ENCODE data around the gene DUSP2. TPM values are rescaled to one million over a fixed set of nuclear protein-coding genes. Genes with fewer than 3 reads are reported as not detected.

DUSP2 gene, protein sequence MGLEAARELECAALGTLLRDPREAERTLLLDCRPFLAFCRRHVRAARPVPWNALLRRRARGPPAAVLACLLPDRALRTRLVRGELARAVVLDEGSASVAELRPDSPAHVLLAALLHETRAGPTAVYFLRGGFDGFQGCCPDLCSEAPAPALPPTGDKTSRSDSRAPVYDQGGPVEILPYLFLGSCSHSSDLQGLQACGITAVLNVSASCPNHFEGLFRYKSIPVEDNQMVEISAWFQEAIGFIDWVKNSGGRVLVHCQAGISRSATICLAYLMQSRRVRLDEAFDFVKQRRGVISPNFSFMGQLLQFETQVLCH
- 2.6 TPM for total RNA-seq

- peak; percentile 79 for DNase-seq (ENCODE audit: low spot score)
These were observed at the start of gene DUSP2 for GRCh38 chr2:96145036-96145847. Gene DUSP2 (minus strand): TSS chr2:96145440. CDS start chr2:96145354, 86 bp downstream.

- no peak for DNase-seq (ENCODE audit: low spot score)
These were observed 46.9 kb upstream of the DUSP2 start for GRCh38 chr2:96191937-96192670.

GRCh38 chr2:96188821-96189526, 43.7 kb upstream of the DUSP2 start:
- DNase-seq (ENCODE audit: low spot score) = no peak

DNA sequence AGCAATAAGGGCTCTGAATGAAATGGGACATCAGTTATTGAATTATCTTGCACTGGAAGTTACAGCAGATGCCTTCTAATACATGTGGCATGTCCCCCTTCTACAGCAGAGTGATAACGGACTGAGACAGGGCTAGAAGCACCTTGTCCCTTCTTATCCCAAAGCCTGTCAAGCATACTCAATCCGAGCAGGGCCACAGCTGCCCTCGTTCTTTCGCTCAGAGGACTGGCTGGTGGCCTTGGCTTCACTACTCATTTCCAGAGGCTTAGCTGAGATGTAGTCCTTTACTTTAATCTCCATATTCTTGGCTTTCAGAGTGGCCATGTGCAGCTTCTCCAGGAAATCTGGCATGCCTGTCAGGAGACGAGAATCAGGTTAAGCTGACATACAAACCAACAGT, 41.3 kb upstream of the DUSP2 start:
- no peak for DNase-seq (ENCODE audit: low spot score)

DNA sequence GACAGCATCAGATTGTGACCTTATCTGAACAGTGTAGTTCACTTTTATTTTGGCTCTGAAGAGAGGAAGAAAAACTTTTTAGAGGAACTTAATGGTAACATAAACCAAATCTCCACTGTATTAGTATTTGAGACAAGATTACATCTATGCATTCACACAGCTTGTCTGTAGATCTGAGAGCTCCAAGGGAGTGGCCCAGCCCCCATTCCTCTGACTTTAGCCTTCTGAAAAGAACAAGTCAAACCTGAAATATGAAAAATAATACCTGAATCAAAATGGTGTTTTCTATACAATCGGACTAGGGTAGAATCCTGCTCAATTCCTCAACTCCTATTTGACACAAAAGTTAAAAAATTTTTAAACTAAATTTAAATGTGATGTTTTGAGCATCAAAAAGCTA, 40.3 kb upstream of the DUSP2 start:
- no peak for DNase-seq (ENCODE audit: low spot score)

DNA sequence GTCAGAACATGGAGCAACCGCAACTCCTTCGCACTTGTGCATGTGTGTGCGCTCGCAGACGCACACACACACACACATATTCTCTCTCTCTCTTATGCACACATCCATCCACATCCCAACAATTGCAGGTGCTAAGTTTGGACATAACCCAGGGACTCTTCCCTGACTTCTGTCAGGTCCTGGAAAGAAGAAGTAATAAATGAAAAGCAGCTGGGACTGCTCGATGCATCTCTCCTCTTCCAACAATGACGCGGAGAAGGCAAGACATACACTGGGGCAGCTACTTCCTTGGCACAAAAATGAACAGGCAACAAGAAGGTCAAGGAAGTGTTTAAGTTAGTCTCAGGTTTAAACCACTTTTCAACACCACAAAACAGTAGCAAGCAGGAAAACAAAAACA, 39.7 kb upstream of the DUSP2 start:
- no peak for DNase-seq (ENCODE audit: low spot score)

DNA sequence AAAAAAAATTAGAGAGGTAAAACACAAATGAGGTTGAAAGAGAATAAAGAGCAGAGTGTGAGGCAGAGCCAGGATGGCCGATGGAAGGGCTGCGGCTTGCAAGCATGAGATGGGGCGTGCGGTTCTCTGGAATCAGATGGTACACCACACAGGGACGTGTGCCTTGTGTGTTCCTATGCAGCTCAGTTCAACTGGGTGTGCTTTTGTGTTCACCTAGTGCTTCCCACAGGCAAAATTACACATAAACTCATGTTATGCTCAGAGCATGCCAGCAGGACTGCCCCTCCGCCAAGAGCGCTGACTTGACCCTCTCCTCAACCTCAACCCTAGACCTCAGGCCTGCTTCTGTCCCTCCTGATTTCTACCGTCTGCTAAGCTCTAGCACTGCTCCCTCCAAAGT, 38.9 kb upstream of the DUSP2 start:
- DNase-seq (ENCODE audit: low spot score) = no peak

DNA sequence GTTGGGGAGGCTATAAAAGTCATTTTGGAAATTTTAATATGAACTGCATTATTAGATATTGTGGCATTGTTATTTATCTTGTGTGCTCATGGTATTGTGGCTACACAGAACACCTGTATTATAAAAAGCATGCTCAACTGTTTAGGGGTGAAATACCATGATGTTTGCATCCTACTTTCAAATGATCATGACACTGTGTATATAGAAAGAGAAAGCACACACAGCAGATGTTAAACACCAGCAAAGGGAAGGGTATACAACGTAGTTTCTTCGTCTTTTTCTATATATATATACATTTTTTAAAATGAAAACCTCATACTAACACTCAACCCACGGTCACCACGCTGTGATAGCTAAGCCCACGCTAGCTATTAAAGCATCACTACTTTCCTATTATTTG, 36.3 kb upstream of the DUSP2 start:
- DNase-seq (ENCODE audit: low spot score) = no peak

- no peak for DNase-seq (ENCODE audit: low spot score)
These were observed 35.3 kb upstream of the DUSP2 start for GRCh38 chr2:96180521-96180920.

DNA sequence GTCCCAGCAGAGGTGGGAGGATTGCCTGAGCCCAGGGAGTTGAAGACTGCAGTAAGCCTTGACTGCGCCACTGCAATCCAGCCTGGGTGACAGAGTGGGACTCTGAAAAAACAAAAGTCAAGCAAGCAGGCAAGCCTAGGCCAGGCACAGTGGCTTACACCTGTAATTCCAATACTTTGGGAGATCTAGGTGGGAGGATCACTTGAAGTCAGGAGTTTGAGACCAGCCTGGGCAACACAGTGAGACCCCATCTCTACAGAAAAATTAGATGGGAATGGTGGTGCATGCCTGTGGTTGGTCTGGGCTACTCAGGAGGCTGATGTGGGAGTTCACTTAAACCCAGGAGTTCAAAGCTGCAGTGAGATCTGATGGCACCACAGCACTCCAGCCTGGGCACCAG, 34.8 kb upstream of the DUSP2 start:
- no peak for DNase-seq (ENCODE audit: low spot score)

- DNase-seq (ENCODE audit: low spot score) = no peak
These were observed 31.4 kb upstream of the DUSP2 start for GRCh38 chr2:96176661-96177060.

DNA sequence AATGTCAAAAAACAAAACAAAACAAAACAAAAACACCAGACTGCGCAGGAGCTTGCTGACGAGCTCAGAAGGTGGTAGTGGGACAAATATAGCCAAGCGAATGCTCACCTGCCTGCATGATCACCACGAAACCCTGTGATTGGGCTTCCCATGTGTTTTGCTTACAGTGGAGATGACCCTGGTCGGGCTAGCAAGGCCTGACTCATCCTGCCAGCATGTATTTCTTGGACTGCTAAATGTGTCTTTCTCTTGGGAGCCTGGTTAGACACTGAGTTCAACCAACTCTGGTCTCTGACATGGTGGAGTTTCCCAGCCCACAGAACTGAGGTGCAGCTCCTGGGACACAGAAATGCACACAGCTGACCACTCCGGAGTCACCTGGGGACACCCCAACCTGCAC, 30.7 kb upstream of the DUSP2 start:
- DNase-seq (ENCODE audit: low spot score) = no peak

DNA sequence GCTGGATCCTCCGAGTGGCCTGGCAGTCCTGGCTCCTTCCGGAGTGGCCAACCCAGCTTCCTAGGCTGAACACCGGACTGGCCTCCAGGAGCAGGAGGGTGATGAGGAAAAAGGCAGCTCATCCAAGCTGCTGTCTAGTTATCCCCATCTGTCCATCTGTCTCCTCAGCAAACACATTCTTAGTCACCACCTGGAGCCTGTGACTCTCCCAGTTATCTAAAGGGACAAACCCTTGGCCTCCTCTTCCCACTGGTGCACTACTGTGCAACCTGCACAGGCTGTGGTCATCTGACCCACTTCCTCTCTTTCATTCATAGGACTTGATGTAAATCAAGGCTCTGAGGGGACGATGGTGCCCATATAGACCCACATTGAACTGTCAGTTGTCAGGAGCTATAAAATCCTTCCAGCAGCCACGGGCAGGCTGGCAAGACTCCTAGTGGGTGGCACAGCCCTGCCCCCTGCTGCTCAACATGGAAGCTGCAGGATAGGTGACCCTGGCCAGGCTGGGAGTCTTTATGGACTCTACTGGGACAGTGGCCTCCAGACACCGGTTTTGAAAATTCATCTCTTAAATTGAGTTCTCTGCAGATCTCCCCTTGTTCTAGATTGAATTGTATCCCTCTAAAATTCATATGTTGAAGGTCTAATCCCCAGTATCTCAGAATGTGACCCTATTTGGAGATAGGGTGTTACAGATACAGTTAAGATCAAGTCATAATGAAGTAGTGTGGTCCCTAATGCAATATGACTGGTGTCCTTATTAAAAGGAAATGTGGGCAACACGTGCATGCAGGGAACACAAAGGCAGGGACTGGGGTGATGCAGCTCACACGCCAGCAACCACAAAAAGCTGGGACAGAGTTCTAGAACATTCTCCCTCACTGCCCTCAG, 29.3 kb upstream of the DUSP2 start:
- DNase-seq (ENCODE audit: low spot score) = peak; percentile 80

DNA sequence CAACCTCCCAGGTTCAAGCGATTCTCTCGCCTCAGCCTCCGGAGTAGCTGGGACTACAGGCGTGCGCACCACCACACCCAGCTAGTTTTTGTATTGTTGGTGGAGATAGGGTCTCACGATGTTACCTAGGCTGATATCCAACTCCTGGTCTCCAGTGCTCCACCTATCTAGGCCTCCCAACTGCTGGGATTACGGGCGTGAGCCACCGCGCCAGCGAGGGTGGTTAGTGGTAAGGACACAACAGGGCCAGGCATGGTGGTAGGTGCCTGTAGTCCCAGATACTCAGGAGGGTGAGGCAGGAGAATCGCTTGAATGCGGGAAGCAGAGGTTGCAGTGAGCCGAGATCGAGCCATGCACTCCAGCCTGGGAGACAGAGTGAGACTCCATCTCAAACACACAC, 26.6 kb upstream of the DUSP2 start:
- no peak for DNase-seq (ENCODE audit: low spot score)

DNA sequence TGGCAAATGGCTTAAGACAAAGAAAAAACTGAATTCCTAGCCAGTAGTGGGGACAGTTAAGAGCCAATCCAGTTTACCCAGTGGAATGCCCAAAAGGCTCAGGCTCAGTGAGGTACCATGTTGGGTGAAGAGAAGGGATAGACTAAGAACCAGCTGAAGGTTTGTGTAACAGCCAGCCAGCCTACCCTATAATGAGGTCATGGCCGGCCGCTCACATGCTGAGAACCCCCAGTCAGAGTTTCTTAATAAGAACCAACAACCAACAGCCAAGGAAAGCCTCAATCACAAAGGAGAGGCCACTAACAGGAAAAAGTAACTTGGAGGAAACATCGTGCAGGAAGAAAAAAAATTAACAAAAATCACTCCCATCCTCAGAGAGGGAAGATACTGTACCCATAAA, 25.4 kb upstream of the DUSP2 start:
- no peak for DNase-seq (ENCODE audit: low spot score)

GRCh38 chr2:96169868-96170507, 24.7 kb upstream of the DUSP2 start:
- DNase-seq (ENCODE audit: low spot score) = no peak

- DNase-seq (ENCODE audit: low spot score) = no peak
These were observed 22.3 kb upstream of the DUSP2 start for GRCh38 chr2:96167407-96168013.

DNA sequence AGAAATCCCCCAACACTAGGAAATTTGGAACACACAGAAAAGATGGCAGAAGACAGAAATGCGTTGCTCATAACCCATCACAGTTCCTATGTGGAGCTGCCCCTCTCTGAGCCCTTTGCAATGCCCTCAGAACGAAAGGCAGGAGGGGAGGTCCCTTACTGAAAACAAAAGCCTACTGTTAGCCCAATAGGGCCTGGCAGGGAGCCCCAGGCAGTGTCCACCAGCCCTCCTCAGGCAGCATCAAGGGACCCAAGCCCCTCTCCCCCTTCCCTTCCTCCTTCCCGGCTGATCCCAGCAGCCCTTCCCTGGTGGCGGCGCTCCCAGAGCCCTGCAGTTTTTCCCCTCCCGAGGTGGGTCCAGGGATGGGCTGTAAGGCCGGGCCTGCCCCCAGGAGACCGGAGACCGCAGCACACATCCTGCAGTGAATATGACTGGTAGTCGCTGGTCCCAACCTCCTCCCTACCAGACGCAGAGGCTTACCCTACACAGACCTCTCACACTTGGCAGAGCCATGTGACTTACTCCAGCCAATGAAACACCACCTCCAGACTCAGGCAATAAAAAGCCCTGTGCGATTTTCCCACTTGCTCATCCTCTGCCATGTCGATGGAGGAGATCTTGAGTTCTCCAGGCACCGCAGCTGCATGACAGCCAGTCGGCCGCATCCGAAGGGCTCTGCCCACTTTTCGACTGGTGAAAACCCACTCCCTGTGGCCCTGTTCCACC, 19.4 kb upstream of the DUSP2 start:
- no peak for DNase-seq (ENCODE audit: low spot score)

DNA sequence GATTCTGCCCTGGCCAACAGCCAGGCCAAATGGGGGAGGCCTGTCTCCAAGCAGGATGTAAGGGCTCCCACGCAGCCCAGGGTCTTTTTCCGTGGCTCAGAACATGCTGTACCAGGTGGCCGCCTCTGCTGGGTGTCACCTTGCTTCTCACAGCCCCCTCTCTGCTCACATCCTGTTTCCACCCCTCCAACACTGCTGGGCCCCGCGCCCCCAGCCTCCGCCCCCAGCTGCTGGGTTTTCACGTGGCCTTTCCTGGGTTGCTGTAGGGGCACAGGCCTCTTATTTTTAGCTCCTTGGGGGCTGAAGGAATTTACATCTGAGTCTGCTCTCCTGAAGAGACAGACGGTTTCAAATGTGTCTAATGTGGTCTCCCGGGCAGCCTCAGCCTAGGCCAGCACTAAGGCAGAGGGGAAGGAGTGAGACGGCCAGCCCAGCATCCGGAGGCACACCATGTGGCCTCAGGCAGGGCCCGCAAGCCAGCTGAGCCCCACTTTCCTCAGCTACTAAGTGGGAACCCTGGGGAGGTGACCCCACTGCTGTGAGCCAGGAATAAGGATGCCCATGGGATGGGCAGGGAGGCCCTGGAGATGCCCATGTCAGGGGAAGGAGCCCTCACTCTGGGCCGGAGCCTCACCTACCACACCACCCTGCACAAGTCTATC, 18.7 kb upstream of the DUSP2 start:
- no peak for DNase-seq (ENCODE audit: low spot score)
